Chondrocyte (in vitro differentiated cells): ENCODE measurements around the gene LGSN. TPM values are rescaled to one million over a fixed set of nuclear protein-coding genes. Genes with fewer than 3 reads are reported as not detected.
A peak's percentile ranks its signal among the peaks of the same experiment; 100 is the strongest.
"Not testable (repeated sequence)": the region's sequence is repeated elsewhere in the genome, so short reads cannot be mapped to it uniquely, and the experiment has no call there.

ENCODE experiments used
- DNase-seq: peaks from one replicate; pipeline ENCODE4 v3.0.0; 2021; ENCODE audit warnings: mixed read lengths, low spot score
- H3K27ac Mint-ChIP-seq: one replicate; pipeline ENCODE4 v1.8.0; 2021; ENCODE audit warnings: mild to moderate bottlenecking, moderate library complexity, mixed read lengths; ENCODE audit not compliant: unreplicated experiment
- H3K27me3 Mint-ChIP-seq: 2 replicates; pipeline ENCODE4 v1.8.0; 2021; ENCODE audit warnings: low read depth, mixed read lengths
- H3K36me3 Mint-ChIP-seq: 2 replicates; pipeline ENCODE4 v1.8.0; 2021; ENCODE audit warnings: low read depth, mixed read lengths
- H3K4me1 Mint-ChIP-seq: 2 replicates; pipeline ENCODE4 v1.8.0; 2021; ENCODE audit warnings: low read depth, mild to moderate bottlenecking, mixed read lengths
- H3K4me3 Mint-ChIP-seq: one replicate; pipeline ENCODE4 v1.8.0; 2021; ENCODE audit warnings: mild to moderate bottlenecking, moderate library complexity, mixed read lengths; ENCODE audit not compliant: unreplicated experiment
- H3K9me3 Mint-ChIP-seq: 2 replicates; pipeline ENCODE4 v1.8.0; 2021; ENCODE audit warnings: low read depth, mixed read lengths
- CTCF ChIP-seq: fragments of 200-600 bp; sonication (generic); IDR thresholded peaks from 2 replicates; pipeline ENCODE4 v1.5.0; 2021; ENCODE audit warnings: antibody characterized with exemption, mild to moderate bottlenecking, moderate library complexity
- long read RNA-seq: library from polyadenylated mRNA; stranded (forward); transcript quantifications from one replicate; pipeline ENCODE4 v2.0.0, GENCODE V29; 2021
- total RNA-seq: library from RNA; stranded (reverse); gene quantifications from 3 replicates; pipeline ENCODE4 v1.2.1, GENCODE V29; 2021

The LGSN gene
- 1.4 TPM in 2 of 3 replicates, not detected in the other for total RNA-seq
- long read RNA-seq = 0 reads

- H3K9me3 Mint-ChIP-seq = no peaks in the 10 kb centered on the region
- no peak within 1 kb of the TSS for H3K27ac Mint-ChIP-seq
- no peaks in the 10 kb centered on the region for H3K36me3 Mint-ChIP-seq
- no peak for DNase-seq
- H3K27me3 Mint-ChIP-seq = peaks cover 4% of the 10 kb centered on the region
- TF ChIP-seq CTCF = no peak
- no peak within 1 kb of the TSS for H3K4me3 Mint-ChIP-seq
- no peaks in the 10 kb centered on the region for H3K4me1 Mint-ChIP-seq
These were observed at the start of gene LGSN for GRCh38 chr6:63319939-63320338. Gene LGSN (minus strand): TSS chr6:63319983. CDS start chr6:63319943, 40 bp downstream.

- H3K4me3 Mint-ChIP-seq = no peak overlapping the region
- TF ChIP-seq CTCF = no peak
- H3K27me3 Mint-ChIP-seq = peaks cover 11% of the 10 kb centered on the region
- no peak for DNase-seq
- peaks cover 7% of the 10 kb centered on the region for H3K36me3 Mint-ChIP-seq
- no peak overlapping the region for H3K27ac Mint-ChIP-seq
- no peaks in the 10 kb centered on the region for H3K4me1 Mint-ChIP-seq
- H3K9me3 Mint-ChIP-seq = peaks cover 27% of the 10 kb centered on the region
These were observed 48.6 kb upstream of the LGSN start for GRCh38 chr6:63368347-63368746.

- H3K36me3 Mint-ChIP-seq = peaks cover 11% of the 10 kb centered on the region
These were observed 42.8 kb upstream of the LGSN start for GRCh38 chr6:63362500-63363120.

GRCh38 chr6:63357384-63357783, 37.6 kb upstream of the LGSN start:
- DNase-seq, H3K36me3 Mint-ChIP-seq, H3K4me3 Mint-ChIP-seq, H3K27me3 Mint-ChIP-seq, H3K27ac Mint-ChIP-seq, H3K4me1 Mint-ChIP-seq: not testable (repeated sequence)
- H3K9me3 Mint-ChIP-seq = peaks cover 18% of the 10 kb centered on the region

More at GRCh38 chr6:63362500-63363120, 42.8 kb upstream of the LGSN start:
- H3K4me1 Mint-ChIP-seq, H3K4me3 Mint-ChIP-seq, DNase-seq, H3K27ac Mint-ChIP-seq: not testable (repeated sequence)
- H3K27me3 Mint-ChIP-seq = peaks cover 13% of the 10 kb centered on the region
- peaks cover 42% of the 10 kb centered on the region for H3K9me3 Mint-ChIP-seq

- Mint-ChIP-seq H3K27ac (no peak overlapping the region), H3K36me3 (peaks cover 2% of the 10 kb centered on the region), H3K4me1 (peaks cover 12% of the 10 kb centered on the region), H3K9me3 (peaks cover 18% of the 10 kb centered on the region), H3K4me3 (no peak overlapping the region), H3K27me3 (no peaks in the 10 kb centered on the region)
- no peak for DNase-seq
- no peak for TF ChIP-seq CTCF
These were observed 35.8 kb upstream of the LGSN start for GRCh38 chr6:63355632-63356031.

GRCh38 chr6:63353286-63353630, 33.5 kb upstream of the LGSN start:
- Mint-ChIP-seq H3K36me3 (no peaks in the 10 kb centered on the region), H3K4me3 (no peak overlapping the region), H3K27me3 (no peaks in the 10 kb centered on the region), H3K9me3 (peaks cover 4% of the 10 kb centered on the region), H3K27ac (no peak overlapping the region), H3K4me1 (peaks cover 12% of the 10 kb centered on the region)
- no peak for DNase-seq
- peak; percentile 40 for TF ChIP-seq CTCF
